GM19324 (cell line): ENCODE data around the gene USF2.
"Not testable (repeated sequence)": the region's sequence is repeated elsewhere in the genome, so short reads cannot be mapped to it uniquely, and the experiment has no call there.

Source experiments
- ATAC-seq: cut with Tn5 transposase; IDR thresholded peaks from one replicate; pipeline ENCODE4 v1.9.1; 2021; ENCODE audit warnings: mild to moderate bottlenecking, moderate library complexity; ENCODE audit not compliant: unreplicated experiment, low FRiP score

The USF2 gene, protein sequence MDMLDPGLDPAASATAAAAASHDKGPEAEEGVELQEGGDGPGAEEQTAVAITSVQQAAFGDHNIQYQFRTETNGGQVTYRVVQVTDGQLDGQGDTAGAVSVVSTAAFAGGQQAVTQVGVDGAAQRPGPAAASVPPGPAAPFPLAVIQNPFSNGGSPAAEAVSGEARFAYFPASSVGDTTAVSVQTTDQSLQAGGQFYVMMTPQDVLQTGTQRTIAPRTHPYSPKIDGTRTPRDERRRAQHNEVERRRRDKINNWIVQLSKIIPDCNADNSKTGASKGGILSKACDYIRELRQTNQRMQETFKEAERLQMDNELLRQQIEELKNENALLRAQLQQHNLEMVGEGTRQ

GRCh38 chr19:35268536-35269437 lies at the start of gene USF2:
Gene USF2 (plus strand): TSS chr19:35268962. CDS start chr19:35269102, 140 bp downstream.
- ATAC-seq, result peak; percentile 28

DNA sequence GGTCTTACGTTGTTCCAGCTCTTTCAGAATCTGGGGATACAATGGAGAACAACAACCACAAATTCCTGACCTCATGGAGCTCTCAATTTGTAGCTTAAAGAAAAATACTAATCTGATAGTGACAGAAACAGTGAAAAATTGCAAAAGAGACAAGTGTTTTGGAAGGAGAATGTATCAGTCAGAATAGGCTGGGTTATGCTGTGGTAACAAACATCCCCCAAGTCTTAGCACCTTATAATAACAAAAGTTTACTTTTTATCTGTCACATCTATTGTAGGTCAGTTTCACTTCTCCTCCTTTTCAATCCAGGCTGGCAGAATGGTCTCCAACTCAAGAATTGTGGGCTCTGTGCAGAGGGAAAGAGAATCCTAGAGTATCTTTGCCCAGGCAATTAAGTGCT lies 49.8 kb upstream of the USF2 start:
- no peak for ATAC-seq

DNA sequence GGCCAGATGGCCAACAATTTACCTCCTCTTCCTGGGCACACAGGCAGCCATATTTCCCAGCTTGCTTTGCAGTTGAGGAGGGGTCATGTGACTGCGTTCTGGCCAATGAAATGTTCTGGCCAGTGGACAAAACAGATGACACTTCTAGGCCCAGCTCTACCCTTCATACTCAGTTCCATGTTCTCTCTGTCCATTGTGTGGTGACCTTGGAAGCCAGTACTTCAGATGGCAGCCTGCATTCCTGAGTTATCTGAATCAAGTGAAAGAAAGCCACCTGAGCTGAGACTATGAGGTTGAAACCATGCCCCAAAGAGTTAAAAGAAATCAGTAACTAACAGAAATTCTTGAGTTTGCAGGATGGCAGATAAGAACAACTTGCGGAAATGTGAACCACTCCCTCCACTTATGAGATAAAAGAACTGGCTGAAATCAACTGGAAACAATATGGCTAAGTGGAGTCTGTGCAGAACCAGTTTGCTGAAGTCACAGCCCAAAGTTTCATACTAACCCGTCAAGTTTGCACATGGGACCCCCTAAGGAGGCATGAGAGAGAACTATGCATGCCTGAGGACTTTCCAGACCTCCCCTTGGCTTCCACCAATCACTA lies 48.3 kb upstream of the USF2 start:
- no peak for ATAC-seq

- not testable (repeated sequence) for ATAC-seq
Measured at GRCh38 chr19:35220973-35221590, 47.7 kb upstream of the USF2 start.

- ATAC-seq, result no peak
Measured at GRCh38 chr19:35222373-35223015, 46.3 kb upstream of the USF2 start.

DNA sequence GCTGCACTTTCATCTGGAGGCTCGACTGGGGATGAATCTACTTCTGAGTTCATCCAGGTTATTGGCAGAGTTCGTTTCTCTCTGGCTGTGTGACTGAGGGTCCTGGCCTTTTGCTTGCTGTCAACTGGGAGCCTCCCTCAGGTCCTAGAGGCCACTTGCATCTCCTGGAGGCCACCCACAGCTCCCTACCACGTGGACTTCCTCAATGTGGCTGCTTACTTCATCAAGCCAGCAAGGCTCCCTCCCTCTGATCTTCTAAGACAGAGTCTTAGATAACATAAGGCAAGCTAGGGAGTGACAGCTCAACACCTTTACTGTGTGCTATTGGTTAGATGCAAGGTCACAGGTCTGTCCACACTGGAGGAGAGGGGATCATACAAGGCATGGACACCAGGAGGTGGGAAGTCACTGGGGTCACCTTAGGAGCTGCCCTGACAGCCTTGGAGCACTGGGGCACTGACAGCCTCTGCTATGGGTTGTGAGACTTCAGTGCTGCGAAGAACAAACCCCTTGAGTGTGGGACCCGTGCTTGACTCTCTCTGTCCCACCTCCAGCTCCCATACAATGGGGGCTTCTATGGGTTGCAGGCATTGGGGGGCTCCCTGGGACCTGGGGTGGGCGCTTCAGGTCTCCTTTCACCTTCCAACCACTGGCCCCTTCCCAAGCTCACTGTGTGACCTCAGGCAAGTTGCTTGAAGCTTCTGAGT lies 45.5 kb upstream of the USF2 start:
- ATAC-seq, result no peak

DNA sequence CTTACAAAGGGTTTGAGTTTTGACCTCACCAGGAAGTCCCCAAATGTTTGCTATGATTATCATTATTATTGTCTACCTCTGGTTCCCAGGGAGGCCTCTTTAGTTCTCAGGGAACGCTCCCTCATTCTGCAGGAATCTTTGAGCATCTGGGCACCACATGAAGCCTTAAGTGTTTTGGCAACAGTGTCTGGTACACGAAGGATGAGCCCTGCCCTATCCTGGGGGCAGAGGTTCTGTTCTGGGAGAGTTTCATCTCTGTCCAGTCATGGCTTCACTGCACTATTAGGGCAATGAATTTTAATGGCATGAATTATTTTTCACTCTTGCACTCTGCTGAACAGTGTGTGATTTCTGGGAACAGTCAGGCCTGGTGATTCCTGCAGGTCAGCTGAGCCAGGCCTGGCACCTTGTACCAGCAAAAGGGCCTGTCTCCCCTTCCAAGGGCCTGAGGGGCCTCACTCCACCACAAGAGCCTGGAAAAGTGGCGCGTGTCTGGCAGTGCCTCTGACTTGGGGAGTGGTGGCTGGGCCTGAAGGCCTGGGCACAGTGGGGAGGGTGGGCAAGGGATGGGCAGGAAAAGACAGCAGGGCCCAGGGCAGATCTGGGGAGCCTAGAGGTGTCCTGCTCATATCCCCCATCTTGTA lies 44.8 kb upstream of the USF2 start:
- no peak for ATAC-seq

DNA sequence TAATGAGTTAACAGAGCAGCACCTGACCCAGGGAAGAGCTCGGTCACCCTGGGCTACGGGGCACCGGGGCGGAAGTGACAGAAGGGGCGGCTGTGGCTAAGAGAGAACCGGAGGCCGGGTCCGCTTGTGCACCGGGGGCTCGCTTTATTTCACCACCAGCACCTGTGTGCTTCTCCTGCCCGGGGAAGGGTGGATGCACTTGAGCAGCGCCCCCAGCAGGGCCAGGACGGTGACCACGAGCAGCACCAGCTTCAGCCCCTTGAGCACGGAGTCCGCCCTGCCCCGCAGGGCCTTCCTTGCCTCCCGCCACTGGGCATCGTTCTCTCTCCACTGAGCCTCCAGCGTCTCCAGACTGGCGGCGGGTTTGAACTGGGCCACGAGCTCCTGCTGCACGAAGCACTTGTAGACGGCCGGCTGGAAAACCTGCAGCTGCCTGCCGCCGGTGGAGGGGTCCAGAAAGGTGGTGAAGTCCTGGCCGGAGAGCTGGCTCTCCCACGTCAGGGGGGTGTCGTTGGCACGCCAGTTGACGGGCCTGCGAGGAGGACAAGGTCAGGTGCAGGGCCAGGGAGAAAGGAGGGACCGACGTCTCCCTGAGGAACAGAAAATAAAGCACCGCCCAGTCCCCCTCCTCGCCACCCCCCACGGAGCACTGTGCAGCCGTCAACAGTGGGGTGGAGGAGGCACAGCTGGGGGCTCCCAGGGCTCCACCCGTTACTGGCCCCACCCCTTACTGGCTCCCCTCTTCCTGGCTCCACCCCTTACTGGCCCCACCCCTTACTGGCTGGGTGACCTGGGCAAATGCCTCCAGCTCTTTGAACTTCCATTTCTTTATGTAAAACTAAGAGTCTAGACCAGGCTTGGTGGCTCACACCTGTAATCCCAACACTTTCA lies 43.8 kb upstream of the USF2 start:
- ATAC-seq, result no peak

GRCh38 chr19:35225951-35226350 lies 42.8 kb upstream of the USF2 start:
- ATAC-seq, result no peak

GRCh38 chr19:35226748-35227147 lies 42.0 kb upstream of the USF2 start:
- no peak for ATAC-seq

GRCh38 chr19:35228177-35228930 lies 40.4 kb upstream of the USF2 start, which contains the start of gene FAM187B:
Gene FAM187B (minus strand): TSS chr19:35228739. CDS start chr19:35228680, 59 bp downstream.
- ATAC-seq, result no peak

DNA sequence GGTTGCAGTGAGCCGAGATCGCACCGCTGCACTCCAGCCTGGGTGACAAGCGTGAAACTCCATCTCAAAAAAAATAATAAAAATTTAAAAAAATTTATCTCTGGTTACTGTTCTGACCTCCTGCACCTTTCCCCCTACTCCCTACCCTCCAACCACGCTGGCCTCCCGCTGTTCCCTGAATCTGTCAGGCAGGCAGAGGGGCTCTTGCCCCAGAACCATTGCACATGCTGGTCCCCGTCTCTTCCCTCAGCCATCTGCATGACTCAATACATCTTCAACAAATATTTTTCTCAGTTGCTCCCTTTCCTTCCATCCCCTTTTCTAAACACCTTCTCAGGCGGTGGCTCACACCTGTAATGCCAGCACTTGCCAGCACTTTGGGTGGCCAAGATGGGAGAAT lies 39.2 kb upstream of the USF2 start:
- no peak for ATAC-seq

GRCh38 chr19:35231956-35232645 lies 36.7 kb upstream of the USF2 start:
- no peak for ATAC-seq

- no peak for ATAC-seq
Measured at GRCh38 chr19:35232912-35233311, 35.9 kb upstream of the USF2 start.

DNA sequence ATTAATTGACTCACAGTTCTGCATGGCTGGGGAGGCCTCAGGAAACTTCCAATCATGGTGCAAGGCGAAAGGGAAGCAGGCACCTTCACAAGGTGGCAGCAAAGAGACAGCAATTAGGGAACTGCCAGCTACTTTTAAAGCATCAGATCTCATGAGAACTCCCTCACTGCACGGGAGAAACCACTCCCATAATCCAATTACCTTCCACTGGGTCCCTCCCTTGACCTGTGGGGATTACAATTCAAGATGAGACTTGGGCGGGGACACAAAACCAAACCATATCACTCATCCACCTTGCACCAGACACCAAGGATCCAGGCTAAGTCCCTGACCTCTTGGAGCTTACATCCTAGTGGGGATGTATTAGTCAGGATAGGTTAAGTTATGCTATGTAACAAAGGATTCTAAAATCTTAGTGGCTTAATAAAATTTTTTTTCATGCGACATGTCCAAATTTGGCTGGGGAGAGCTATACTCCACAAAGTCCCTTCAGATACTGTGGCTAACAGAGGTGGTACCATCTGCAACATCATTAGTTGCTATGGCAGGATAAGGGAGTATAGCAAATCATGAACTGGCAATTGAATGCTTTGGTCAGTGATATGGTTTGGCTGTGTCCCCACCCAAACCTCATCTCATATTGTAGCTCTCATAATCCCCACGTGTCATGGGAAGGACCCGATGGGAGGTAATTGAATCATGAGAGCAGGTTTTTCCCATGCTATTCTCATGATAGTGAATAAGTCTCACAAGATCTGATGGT lies 31.9 kb upstream of the USF2 start:
- ATAC-seq, result no peak

- not testable (repeated sequence) for ATAC-seq
Measured at GRCh38 chr19:35239597-35239996, 29.2 kb upstream of the USF2 start.
